NCI-H187 treated with DMSO at 0.1 percent for 48 hours (cell line): Measurements from ENCODE around the gene USP48.
"Not testable (repeated sequence)": the region's sequence is repeated elsewhere in the genome, so short reads cannot be mapped to it uniquely, and the experiment has no call there.

Experiments used
- DNase-seq: peaks from one replicate; lab custom pipeline; 2025; lab: John Stamatoyannopoulos, UW

The USP48 gene

DNA sequence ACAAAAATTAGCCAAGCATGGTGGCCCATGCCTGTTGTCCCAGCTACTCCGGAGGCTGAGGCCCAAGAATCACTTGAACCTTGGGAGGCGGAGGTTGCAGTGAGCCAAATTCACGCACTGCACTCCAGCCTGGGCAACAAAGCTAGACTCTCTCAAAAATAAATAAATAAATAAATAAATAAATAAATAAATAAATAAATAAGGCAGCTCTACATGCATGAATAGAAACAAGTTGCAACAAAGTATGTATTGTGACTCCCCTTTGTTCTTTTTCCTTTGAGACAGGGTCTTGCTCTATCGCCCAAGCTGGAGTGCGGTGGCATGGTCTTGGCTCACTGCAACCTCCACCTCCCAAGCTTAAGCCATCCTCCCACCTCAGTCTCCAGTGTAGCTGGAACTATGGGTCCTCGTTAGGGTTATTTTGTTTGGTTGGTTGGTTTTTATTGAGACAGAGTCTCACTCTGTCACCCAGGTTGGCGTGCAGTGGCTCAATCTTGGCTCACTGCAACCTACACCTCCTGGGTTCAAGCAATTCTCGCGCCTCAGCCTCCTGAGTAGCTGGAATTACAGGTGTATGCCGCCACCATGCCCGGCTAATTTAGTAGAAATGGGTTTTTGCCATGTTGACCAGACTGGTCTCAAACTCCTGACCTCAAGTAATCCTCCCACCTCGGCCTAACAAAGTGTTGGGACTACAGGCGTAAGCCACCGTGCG is 8.0 kb downstream of the USP48 start:
- no peak for DNase-seq

DNA sequence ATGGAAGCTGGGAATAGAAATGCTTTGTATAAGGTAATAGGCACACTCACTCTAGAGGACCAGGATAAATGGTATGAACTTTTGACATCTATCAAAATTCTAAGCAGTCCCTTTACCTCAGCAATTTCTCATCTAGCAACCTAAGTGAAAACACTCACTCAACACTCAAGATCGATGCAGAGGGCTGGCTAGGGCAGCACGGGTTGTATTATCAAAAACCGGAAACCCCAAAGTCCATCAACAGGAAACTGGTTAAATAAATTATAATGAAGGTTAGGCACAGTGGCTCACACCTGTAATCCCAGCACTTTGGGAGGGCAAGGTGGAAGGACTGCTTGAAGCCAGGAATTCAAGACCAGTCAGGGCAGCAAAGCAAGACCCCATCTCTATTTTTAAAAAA is 9.4 kb downstream of the USP48 start:
- no peak for DNase-seq

DNA sequence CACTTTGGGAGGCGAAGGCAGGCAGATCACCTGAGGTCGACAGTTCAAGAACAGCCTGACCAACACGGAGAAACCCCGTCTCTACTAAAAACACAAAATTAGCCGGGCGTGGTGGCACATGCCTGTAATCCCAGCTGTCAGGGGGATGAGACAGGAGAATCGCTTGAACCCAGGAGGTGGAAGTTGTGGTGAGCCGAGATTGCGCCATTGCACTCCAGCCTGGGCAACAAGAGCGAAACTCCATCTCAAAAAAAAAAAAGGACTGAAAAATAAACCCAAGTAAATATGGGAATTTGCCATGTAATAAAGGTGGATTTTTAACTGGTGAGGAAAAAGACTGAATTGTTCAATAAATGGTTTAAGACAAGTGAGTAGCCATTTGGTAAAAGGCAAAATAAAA is 11.3 kb downstream of the USP48 start:
- DNase-seq: not testable (repeated sequence)

DNA sequence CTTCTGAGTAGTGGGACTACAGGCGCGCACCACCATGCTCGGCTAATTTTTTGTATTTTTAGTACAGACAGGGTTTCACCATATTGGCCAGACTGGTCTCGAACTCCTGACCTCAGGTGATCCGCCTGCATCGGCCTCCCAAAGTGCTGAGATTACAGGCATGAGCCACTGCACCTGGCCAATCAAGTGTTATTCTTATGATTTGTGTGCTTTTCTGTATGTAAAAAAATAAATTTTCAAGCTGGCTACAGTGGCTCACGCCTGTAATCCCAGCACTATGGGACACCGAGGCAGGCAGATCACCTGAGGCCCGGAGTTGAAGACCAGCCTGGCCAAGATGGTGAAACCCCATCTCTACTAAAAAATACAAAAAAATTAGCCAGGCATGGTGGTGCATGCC is 12.3 kb downstream of the USP48 start:
- not testable (repeated sequence) for DNase-seq

DNA sequence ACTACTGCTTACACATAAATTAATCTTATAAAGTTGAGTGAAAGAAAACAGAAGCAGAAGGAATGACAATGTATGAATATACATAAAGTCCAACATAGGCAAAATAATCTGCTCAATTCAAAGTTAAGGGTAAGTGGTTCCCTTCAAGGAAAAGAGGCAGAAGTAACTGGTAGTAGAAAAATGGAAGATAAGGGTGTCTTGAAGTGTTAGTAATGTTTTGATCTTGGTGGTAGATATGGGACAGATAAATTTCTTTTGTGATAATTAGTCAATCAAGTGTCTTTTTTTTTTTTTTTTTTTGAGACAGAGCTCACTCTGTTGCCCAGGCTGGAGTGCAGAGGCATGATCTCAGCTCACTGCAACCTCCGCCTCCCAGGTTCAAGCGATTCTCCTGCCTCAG is 12.7 kb downstream of the USP48 start:
- DNase-seq: no peak

DNA sequence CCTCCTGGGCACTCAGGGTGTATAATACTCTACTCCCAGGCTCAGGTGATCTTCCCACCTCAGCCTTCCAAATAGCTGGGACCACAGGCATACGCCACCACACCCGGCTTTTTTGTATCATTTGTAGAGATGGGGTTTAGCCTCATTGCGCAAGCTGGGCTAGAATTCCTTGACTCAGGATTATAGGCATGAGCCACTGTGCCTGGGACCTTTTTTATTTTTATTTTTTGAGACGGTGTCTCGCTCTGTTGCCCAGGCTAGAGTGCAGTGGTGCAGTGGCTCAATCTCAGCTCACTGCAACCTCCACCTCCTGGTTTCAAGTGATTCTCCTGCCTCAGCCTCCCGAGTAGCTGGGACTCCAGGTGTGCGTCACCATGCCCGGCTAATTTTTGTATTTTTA is 15.8 kb downstream of the USP48 start:
- DNase-seq: not testable (repeated sequence)

DNA sequence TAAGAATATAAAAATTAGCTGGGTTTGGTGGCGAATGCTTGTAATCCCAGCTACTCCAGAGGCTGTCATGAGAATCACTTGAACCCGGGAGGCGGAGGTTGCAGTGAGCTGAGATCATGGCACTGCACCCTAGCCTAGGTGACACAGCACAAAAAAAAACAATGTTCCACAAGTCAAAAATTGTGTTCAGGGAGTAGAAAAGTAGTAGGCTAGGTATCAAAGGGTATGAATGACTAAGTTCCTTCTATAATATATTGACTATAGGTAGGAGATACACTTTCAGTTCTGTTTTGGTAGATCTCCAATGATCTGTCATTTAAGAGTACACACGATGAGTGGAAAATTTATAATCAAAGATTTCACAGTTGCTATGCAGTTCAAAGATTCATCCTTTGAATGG is 16.7 kb downstream of the USP48 start:
- no peak for DNase-seq

DNA sequence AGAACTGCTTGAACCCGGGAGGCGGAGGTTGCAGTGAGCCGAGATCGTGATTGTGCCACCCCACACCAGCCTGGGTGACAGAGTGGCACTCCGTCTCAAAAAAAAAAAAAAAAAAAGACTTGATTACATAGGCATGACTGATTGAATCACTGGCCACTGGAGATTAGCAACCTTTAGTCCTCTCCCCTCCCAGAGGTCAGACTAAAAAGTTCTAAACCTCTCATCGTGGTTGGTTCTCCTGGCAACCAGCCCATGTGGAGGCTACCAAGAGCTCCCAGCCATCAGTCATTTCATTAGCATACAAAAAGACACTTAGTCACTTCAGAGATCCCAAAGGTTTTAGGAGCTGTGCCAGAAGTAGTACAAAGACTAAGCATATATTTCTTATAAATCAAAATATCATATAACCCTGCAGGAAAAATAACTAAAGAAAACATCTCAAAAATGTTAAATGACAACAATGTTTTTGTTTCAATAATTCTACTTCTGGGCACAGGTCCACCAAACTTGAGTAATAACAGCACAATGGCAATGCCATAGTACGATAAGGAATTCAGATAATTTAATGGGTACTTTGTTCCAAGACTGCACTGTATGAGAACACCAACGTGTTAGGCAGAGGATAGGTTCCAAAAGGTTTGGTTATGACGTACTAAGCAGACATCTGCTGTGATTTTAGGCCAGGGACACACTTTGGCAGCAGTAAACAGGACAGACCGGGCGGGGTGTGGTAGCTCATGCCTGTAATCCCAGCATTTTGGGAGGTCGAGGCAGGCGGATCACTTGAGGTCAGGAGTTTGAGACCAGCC is 18.1 kb downstream of the USP48 start:
- DNase-seq: no peak

DNA sequence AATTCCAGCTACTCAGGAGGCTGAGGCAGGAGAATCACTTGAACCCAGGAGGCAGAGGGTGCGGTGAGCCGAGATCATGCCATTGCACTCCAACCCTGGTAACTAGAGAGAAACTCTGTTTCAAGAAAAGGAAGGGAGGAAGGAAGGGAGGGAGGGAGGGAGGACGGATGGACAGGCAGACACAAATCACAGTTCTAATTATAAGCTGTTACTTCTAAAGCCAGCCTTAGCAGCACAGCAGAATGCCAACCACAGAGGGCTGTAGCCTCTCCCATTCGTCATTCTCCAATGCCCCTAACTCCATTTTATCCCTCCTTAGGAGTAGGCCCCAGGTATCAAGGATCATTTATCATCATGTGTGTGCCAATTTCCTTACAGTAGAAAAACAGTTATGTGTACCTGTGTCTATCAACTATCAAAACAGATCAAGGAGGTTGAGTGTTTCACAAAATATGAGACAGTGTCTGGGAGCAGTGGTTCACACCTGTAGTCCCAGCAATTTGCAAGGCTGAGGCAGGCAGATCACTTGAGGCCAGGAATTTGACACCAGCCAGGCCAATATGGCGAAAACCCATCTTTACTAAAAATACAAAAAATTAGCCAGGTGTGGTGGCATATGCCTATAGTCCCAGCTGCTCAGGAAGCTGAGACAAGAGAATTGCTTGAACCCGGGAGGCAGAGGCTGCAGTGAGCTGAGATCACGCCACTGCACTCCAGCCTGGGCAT is 19.1 kb downstream of the USP48 start:
- DNase-seq: no peak

DNA sequence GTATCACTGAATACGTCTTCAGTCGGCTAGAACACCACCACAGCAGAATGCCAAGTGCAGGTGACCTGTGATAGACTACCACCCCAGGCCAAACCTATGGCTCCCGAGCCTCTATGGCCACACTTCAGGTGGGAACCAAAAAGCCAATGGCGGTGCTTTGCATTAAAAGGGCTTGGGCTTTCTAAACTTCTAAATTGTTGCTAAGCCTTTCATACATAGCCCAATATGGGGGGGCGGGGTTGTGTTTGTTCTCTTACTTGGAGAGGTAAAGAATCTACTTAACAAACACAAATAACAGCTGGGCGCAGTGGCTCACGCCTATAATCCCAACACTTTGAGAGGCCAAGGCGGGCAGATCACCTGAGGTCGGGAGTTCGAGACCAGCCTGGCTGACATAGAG is 19.7 kb downstream of the USP48 start:
- no peak for DNase-seq

DNA sequence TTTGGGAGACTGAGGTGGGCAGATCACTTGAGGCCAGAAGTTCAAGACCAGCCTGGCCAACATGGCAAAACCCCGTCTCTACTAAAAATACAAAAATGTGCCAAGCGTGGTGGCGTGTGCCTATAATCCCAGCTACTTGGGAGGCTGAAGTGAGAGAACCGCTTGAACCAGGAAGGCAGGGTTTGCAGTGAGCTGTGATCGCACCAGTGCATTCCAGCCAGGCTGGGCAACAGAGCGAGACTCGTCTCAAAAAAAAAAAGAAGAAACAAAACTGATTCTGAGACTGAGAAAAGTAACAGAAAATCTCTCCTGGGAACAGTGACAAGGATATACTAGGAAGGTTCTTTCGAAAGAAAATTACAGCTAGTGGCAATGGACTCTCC is 20.9 kb downstream of the USP48 start:
- no peak for DNase-seq

DNA sequence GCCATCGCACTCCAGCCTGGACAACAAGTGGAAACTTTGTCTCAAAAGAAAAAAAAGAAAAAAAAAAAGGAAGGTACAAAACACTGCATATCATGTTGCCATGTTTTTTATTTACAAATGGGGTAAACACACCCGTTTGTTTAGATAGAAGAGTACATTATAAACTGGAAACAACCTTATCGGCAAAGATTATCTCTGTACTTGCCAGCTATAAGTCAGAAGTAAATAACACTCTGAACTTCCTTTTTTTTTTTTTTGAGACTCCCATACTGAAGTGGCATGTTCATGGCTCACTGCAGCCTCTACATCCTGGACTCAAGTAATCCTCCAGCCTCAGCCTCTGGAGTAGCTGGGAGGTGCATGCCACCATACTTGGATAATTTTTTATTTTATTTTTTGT is 21.9 kb downstream of the USP48 start:
- no peak for DNase-seq

DNA sequence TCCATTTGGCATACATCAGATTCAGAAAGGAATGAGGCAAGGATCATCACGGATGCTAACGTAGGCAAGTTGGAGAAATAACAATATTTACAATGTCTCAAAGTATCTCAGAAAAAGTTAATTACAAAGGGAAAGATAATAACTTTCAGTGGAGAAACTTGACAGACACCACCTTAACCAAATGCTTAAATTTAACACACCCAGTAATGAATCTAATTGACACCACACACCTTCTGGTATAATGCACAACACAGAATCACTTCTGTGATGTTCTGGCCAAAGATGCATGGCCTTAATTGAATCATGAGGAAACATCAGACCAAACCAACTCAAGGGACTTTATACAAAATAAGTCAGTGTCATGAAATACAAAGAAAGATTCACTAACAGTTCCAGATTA is 23.1 kb downstream of the USP48 start:
- DNase-seq: no peak

DNA sequence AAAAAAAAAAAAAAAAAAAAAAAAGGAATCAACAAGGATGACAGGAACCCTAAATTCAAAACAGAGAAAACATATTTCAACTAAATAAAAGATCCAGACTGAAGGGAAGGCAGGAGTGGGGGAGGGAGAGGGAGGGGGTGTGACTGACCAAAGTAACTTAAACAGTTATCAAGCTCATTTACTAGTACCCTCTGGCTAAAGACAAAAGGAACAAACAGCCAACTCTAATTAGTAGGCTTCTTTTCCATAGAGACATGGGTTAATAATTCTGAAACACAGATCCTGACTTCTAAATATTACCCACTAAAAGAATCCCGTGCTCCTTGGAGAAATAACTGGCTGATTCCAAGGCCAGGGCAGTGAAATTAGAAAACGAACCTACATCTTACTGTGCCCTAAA is 23.8 kb downstream of the USP48 start:
- DNase-seq: no peak

DNA sequence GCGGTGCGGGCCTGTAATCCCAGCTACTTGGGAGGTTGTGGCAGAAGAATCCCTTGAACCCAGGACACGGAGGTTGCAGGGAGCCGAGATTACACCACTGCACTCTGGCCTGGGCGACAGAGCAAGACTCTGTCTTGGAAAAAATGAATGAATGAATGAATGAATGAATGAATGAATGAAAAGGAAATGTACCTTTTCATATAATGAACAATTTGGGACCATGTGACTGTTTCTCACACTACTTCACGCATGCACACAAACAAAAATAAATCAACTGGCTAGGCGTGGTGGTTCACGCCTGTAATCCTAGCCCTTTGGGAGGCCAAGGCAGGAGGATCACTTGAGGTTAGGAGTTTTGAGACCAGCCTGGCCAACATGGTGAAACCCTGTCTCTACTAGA is 24.3 kb downstream of the USP48 start:
- DNase-seq: no peak

DNA sequence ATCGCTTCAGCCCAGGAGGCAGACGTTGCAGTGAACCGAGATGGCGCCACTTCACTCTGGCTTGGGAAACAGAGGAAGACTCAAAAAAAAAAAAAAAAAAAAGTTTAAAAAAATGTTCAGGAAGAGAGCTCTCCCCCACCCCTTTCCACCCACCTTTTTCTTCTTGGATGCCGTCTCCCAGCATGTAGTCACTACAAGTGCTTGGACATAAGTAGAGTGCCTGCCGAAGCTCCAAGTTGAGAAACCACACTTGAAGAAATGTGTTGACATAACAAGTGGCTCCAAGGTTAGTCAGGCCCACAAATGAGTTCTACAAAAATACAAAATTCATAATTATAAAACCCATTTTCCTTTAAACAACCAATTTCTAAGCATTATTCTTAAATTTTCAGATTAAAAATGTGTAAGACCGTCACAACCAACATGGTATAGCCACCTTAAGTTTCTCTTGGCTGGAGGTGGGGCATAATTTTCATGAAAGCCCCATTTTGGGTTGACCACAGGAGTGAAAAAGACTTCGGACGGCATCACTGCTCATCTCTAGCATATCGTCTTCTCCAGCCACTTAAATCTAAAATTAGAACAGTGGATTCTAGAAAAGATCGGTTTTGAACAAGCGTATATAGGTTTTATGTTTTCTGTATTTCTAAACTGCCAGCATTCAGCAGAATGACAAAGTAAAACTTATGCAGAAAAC is 26.4 kb downstream of the USP48 start:
- DNase-seq: no peak

DNA sequence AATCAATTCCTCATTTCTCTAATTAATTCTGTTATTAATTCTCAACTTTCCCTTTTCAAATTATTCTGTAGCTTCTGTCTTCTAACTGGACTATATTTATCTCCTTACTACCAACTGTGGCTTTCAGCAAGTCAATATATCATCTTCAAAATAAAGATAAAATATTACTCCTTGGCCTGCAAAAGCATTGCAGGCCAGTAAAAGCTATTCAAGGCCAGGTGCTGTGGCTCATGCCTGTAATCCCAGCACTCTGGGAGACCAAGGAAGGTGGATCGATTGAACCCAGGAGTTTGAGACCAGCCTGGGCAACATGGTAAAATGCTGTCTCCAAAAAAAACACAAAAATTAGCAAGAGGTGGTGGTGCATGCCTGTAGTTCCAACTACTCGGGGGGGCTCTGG is 27.9 kb downstream of the USP48 start:
- DNase-seq: no peak

DNA sequence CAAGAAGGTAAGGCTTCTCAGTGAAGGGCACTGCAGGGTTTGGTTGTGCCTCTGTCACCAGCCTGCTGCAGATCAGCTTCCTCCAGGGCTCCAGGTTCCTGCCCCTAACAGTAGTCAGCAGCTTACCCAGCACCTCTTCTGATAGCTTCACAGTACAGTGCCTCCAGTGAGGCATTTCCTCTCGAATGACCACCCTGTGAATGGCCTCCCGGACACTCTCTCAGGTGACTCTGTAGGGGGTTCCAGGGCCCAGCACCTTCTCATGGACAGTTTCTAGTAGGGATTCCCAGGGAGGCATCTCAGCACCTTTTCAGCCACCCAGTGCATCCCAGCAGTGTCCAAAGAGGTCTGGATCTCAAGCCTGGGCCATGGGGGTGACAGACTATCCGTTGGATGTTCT is 28.4 kb downstream of the USP48 start:
- DNase-seq: no peak

DNA sequence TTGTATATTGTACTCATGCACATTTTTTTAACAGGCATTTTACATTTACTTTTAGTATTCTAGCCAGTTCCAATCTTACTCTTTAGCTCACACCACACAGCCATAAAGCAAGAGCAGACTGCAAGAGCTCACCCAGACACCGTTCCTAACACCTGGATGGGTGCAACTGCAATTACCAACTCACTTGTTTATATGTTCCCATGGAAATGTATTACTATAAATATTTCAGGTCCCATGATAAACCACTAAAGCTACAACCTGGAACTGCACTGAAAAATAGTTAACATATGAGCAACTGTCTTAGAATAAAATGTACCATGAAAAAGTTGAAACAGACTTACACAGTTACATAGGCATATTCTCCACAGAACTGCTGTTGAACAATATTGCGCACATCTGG is 30.8 kb downstream of the USP48 start:
- DNase-seq: no peak

DNA sequence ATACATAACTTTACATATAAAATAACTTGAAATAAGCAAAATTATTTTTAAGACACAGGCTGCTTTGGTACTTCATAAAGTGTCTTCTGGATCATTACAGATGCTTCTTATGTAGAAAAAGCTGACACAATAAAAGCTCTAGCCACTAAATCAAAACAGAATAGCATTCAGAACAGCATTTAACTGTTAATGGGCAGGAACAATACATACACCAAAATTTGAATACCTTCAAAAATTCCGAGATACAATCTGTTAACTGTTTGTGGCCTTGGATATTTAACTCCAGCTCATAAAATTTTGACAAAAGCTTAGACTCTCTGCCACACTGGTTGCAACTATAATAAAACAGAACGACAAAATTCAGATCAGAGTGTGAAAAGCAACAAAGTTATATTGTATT is 31.7 kb downstream of the USP48 start:
- DNase-seq: no peak

DNA sequence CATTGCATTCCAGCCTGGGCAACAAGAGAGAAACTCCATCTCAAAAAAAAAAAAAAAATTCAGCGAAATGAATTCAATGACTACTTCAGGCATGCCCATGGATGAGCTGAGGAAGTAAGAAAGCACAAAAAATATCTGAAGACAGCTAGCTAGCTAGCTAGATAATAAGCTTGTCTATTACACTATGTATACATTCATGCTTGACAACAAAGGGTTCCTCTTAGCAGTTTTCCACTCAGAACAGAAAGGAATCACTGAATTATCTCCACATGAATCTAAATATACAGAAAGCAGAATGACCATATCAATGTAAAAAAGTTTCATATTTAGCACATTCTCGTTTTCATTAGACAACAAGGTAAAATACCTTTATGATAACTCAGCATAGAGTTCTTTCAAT is 32.1 kb downstream of the USP48 start:
- no peak for DNase-seq

DNA sequence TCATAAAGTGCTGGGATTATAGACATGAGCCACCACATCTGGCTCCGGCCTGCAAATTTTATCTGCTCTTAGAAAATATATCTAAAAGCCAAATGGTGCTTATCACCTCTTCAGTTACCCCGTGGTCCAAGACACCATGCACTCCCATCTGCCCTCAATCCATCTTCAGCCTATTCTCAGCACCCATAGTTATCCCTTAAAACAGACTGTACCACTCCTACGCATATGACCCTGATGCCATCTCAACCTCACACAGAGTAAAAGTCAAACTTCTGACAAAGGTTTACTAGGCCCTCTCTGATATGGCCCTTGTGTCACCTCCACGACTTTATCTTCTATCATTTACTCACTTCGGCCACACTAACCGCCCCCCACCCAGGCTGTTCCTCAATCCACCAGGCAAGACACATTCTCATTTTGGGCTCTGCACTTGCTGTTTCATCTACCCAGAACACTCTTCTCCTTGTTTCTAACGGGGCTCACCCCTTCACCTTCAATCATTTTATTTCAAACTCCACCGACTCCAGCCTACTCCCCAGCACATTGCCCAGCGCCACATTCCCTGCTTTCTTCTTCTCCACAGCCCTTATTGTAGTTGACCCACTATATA is 33.0 kb downstream of the USP48 start:
- DNase-seq: no peak
